Muscle of back (tissue), 11 donors: ENCODE data around the gene LSAMP. TPM values are rescaled to one million over a fixed set of nuclear protein-coding genes. Genes with fewer than 3 reads are reported as not detected.

Experiments used
- DNase-seq, 3 donors: peaks; one replicate each; pipeline versions ENCODE4 v3.0.0 to v3.0.0-alpha.2; 2013
- polyA plus RNA-seq, 10 donors: library from polyadenylated mRNA; unstranded; fragments of 120-200 nt; gene quantifications; one replicate each; pipeline ENCODE4 v1.2.1, GENCODE V29; 2013; ENCODE audit not compliant: insufficient read length in 10 of 10

The LSAMP gene
- polyA plus RNA-seq, 10 donors, result 6.6 to 18.1 (median 10.3) TPM

DNA sequence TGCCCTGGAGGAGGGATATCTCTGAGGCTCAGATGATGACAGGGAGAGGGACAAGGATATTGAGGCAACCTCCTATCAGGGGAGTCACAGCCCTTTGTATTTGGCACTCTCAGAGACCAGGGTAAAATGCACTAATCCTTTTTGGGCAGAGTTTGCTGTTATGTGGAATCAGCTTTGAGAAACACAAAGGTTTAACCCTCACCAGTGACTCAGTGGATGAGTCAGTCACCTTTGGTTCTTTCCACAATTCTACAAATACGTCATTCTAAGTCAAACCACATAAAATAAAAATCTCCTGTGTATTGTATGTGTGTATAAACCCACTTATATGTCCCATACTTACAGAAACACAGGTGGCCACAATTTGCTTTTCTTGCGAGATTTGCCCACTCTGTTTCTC is 5.1 kb downstream of the LSAMP start:
- peak in 1 of 3 donors; percentile 49 for DNase-seq

DNA sequence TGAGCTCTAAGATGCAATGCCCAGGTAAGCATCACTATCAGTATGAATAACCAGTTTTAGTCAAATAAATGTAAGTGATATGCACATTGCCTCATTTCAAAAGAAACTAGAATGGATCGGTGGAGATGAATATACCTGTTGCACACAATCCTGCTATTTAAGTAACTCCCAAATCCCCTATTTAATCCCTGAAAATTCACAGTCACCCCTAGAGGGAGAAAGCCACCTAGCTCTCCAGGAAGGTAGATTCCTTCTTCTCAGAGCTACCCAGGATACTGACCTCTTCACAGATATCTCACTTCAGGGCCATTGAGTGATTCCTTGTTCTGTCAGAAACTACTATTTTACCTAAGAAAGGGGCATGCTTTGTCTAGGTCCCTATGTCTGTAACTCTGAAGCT is 11.7 kb downstream of the LSAMP start:
- no peak for DNase-seq

- no peak for DNase-seq
These were observed 12.5 kb downstream of the LSAMP start for GRCh38 chr3:116432795-116433194.

GRCh38 chr3:116429479-116430269 is 15.6 kb downstream of the LSAMP start:
- no peak for DNase-seq

- DNase-seq, result no peak
These were observed 19.3 kb downstream of the LSAMP start for GRCh38 chr3:116426036-116426435.

- DNase-seq, result no peak
These were observed 20.2 kb downstream of the LSAMP start for GRCh38 chr3:116425126-116425525.

DNA sequence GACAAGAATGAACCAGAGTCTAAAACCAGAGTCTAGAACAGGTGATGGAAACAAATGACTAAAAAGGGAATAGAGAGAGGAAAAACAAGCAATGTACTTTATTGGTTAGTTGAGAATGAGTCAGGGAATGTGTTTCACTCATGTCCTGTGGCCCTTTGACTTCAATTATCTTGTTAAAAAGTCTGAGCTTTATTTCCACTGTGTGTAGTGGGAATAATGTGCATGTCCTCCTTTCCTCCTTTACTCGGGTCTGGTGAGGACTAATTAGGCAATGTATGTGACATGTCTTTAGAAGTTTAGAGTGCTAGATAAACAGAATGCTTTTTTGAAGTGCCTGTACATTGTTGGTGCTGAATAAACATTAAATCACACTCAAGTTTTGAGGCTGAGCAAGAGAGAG is 21.3 kb downstream of the LSAMP start:
- peak in 1 of 3 donors; percentile 23 for DNase-seq

GRCh38 chr3:116423374-116423773 is 21.9 kb downstream of the LSAMP start:
- peak in 1 of 3 donors; percentile 32 for DNase-seq

DNA sequence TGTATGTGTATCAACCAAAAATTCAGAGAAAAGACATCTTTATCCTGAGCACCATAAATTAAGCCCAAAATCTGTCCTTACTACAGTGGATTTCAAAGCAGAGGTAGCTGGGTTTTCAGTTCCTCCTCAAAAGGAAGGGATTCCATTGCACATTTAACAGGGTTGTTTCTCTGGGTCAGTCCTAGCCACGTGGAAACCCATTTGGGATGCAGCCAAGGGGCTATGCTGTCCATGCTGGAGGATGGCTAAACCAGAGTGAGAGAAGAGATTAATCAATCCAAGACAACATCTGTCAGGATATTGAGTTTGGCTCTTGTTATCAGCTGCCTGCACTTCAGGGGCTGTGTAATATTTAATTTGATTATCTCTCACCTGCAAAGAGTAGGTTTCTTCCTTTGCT is 28.1 kb downstream of the LSAMP start:
- DNase-seq, result no peak

GRCh38 chr3:116413319-116413718 is 32.0 kb downstream of the LSAMP start:
- no peak for DNase-seq

DNA sequence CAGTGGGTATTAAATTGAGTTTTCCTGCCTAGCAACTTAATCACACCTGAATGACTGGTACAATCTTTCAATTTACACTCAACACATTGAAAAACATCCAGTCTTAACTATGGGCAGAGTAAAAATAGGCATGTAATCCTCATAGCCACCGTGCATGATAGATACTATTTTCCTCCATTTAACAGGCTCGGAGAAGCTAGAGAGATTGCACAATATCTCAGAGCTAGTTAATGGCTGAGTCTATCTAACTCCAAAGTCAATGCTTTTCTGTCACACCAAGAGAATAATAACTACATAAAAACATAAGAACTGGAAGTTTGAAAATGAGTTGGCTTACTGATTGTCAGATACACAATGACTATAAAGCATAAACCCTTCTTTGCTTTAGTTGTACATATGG is 36.8 kb downstream of the LSAMP start:
- DNase-seq, result no peak

DNA sequence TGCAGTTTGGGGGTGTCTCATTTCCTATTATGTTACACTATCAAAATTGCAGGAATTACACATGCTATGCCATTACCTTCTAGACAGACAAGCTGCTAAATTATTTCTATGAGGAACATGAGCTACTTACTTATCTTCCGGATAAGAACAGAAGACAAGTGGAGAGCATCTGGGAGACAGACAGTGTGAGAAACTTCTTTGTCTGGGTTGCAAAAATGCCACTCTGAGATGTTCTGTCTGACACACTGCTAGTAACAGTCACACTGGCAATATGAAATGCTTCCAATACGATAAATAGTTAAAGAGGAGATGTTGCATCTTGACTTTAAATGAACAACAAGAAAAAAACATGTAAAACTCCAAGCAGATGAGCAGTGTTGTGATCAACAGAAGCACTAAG is 40.1 kb downstream of the LSAMP start:
- DNase-seq, result no peak

- DNase-seq, result no peak
These were observed 45.5 kb downstream of the LSAMP start for GRCh38 chr3:116399701-116400226.

DNA sequence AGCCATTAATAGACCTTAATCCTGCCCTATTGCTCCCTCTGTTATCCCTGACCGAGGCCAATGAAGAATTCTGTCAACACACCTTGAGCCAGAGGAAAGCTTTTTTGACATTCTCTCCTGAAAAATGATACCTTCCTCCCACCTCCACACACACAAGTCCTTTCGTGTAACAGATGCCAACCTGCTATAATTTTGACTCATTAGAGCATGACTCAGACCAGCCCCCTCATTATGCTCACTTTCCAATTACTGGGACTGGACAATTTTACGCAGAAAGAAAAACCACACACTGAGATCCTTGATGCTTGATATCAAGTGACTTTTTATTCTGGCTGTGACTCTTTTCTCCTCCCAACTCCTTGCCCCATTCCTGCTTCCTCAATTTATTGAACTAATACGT is 50.9 kb downstream of the LSAMP start:
- DNase-seq, result no peak

GRCh38 chr3:116393199-116393598 is 52.1 kb downstream of the LSAMP start:
- no peak for DNase-seq

DNA sequence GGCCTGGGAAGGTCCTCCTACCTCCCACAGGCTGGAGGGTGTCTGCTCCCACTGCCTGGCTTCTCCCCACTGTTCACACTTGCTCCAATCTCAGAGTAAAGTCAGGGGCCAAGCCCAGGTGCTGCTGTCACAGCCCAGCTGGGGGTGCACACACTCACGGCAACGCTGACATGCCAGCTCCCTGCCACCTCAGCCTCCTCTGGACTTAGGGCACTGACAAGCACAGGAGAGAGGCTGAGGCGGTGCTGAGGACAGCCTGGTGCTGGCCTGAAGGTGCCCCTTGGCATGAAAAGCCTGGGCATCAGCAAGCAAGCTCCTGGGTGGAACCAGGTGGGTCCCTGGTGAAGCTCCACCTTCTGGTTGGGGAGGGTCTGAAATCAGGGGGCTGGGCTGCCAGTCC is 53.0 kb downstream of the LSAMP start:
- no peak for DNase-seq

GRCh38 chr3:116391296-116392201 is 53.7 kb downstream of the LSAMP start:
- DNase-seq, result no peak

DNA sequence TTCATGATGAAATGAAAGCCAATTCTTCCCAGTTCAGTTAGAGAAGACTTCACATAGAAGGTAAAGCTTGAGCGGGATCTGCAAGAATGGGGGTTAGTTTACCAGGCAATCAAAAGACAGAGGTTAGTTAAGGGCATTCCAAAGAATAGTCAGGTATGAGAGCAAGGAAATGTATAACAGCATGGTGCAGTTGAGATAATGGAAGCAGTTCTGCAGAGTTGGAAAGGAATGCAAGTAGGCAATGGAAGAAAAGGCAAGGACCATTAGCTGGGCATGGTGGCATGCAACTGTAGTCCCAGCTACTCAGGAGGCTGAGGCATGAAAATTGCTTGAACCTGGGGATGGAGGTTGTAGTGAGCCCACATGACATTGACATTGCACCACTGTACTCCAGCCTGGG is 55.0 kb downstream of the LSAMP start:
- DNase-seq, result no peak

DNA sequence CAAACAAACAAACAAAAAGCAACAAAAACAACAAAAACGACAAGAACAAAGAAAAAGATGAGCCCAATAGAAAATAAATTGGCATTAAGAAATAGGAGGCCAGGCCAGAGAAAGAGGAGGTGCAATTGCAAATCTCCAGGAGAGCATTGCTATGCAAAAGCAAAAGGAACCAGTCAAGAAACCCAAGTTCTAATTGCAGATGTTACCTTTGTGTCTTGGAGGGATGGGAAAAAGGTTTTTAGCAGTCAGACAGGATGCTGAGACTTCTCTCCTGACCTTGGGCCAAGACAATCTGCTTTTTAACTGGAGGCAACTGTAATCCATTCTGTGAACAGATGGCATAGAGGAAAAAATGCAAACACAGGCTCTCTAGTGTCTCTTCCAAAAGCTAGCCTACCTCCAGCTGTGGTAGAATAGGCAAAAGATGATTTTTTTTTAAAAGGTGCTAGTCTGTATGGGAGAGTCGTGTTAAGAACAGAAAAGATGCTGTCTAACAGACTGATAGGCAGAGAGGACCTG is 56.4 kb downstream of the LSAMP start:
- DNase-seq, result peak in 1 of 3 donors; percentile 2

DNA sequence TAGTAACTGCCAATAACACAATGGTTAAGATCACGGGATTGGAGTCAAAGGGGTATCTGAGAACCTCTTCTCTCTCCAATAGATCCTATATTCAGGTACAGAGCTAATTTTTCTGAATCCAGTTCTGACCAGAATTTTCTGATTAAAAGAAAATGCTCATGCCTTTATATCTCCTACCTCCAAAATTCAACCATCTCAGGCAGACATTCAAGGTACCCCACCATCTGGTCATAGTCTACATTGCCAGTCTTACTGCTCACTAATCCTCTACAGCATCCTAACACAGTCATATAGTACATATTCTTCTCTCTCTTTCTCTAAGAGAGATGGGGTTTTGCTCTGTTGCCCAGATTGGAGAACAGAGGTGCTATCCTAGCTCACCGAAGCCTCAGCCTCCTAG is 59.1 kb downstream of the LSAMP start:
- no peak for DNase-seq

DNA sequence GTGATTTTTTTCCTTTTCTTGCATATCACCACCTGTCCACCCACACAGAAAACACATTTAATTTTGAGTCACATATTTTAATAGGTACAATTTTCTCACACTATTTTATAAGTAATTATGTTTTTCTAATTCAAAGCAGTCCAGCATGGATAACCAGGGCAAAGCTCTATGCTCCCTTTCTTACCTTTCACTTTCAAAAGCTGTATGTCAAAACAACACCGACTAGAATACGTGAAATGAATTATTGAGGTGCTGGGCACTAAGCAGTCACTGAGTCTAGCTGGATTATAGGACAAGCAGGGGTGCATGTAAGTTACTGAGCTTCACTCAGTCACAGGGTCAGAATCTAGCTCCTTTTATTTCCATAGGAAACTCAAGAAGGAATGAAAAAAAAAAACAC is 60.6 kb downstream of the LSAMP start:
- no peak for DNase-seq

GRCh38 chr3:116378077-116378476 is 67.2 kb downstream of the LSAMP start:
- no peak for DNase-seq

DNA sequence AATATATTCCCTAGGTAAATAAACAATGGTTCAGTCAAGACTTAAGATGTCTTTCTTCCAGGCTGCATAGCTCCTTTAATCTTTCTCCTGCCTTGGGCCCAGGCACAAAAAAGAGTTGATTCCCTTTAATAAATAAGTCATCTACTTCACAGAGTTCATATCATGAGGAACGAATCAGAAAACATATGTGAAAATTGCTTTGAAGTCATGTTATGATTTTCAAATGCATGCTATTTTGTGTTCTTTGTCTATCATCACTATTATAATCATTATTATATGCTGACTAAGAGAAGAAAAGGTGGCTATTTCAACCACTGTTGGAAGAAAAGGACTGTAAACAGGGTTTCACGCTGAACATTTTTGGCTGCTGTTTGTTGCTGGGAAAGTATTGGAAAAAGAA is 70.4 kb downstream of the LSAMP start:
- no peak for DNase-seq
